ENCODE results near the gene TCIRG1.
A peak's percentile ranks its signal among the peaks of the same experiment; 100 is the strongest.

TCIRG1 gene

GRCh38 chr11:68036717-68037239 is 2.0 kb upstream of the TCIRG1 start:
- DNase-seq (ENCODE audit: low read depth in 2 of 2) = no peak

- no peak for DNase-seq (ENCODE audit: low read depth in 2 of 2)
These were observed 1.2 kb upstream of the TCIRG1 start for GRCh38 chr11:68037411-68038225.

- DNase-seq (ENCODE audit: low read depth in 2 of 2) = no peak
These were observed 553 bp upstream of the TCIRG1 start for GRCh38 chr11:68038226-68038717.

- no peak for DNase-seq (ENCODE audit: low read depth in 2 of 2)
These were observed 781 bp downstream of the TCIRG1 start for GRCh38 chr11:68039526-68040086.

- peak in 1 of 2 donors; percentile 37 for DNase-seq (ENCODE audit: low read depth in 2 of 2)
These were observed 1.5 kb downstream of the TCIRG1 start for GRCh38 chr11:68040101-68040956.

- DNase-seq (ENCODE audit: low read depth in 2 of 2) = no peak
These were observed 2.2 kb downstream of the TCIRG1 start for GRCh38 chr11:68040957-68041591.

- no peak for DNase-seq (ENCODE audit: low read depth in 2 of 2)
These were observed 2.9 kb downstream of the TCIRG1 start for GRCh38 chr11:68041617-68042218.

- no peak for DNase-seq (ENCODE audit: low read depth in 2 of 2)
These were observed 3.6 kb downstream of the TCIRG1 start for GRCh38 chr11:68042219-68043028.

- DNase-seq (ENCODE audit: low read depth in 2 of 2) = no peak
These were observed 4.2 kb downstream of the TCIRG1 start for GRCh38 chr11:68043029-68043348.

GRCh38 chr11:68043349-68044144 is 4.7 kb downstream of the TCIRG1 start:
- no peak for DNase-seq (ENCODE audit: low read depth in 2 of 2)

- no peak for DNase-seq (ENCODE audit: low read depth in 2 of 2)
These were observed 5.5 kb downstream of the TCIRG1 start for GRCh38 chr11:68044145-68044813.

- no peak for DNase-seq (ENCODE audit: low read depth in 2 of 2)
These were observed 6.1 kb downstream of the TCIRG1 start for GRCh38 chr11:68044898-68045351.

GRCh38 chr11:68047437-68048290 is 8.8 kb downstream of the TCIRG1 start:
- DNase-seq (ENCODE audit: low read depth in 2 of 2) = no peak

- no peak for DNase-seq (ENCODE audit: low read depth in 2 of 2)
These were observed 10.1 kb downstream of the TCIRG1 start for GRCh38 chr11:68048681-68049508.

- no peak for DNase-seq (ENCODE audit: low read depth in 2 of 2)
These were observed 10.9 kb downstream of the TCIRG1 start for GRCh38 chr11:68049509-68050370.

GRCh38 chr11:68050371-68050841 is 11.6 kb downstream of the TCIRG1 start:
- DNase-seq (ENCODE audit: low read depth in 2 of 2) = no peak
